GM12874 (cell line): Measurements from ENCODE around the gene CACNA2D3.

Source experiments
- TF ChIP-seq, protein P1 (sequence below): IDR thresholded peaks from 2 replicates; pipeline ENCODE4 v1.5.1; 2011; ENCODE audit warnings: low read depth, mild to moderate bottlenecking, control low read depth, low read length, moderate library complexity; ENCODE audit not compliant: insufficient read depth

CACNA2D3 gene

GRCh38 chr3:54915976-54916375 is 793.6 kb downstream of the CACNA2D3 start:
- TF ChIP-seq, protein P1, sequence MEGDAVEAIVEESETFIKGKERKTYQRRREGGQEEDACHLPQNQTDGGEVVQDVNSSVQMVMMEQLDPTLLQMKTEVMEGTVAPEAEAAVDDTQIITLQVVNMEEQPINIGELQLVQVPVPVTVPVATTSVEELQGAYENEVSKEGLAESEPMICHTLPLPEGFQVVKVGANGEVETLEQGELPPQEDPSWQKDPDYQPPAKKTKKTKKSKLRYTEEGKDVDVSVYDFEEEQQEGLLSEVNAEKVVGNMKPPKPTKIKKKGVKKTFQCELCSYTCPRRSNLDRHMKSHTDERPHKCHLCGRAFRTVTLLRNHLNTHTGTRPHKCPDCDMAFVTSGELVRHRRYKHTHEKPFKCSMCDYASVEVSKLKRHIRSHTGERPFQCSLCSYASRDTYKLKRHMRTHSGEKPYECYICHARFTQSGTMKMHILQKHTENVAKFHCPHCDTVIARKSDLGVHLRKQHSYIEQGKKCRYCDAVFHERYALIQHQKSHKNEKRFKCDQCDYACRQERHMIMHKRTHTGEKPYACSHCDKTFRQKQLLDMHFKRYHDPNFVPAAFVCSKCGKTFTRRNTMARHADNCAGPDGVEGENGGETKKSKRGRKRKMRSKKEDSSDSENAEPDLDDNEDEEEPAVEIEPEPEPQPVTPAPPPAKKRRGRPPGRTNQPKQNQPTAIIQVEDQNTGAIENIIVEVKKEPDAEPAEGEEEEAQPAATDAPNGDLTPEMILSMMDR, result no peak

- TF ChIP-seq, protein P1, result no peak
Measured at GRCh38 chr3:54916732-54917131, 794.4 kb downstream of the CACNA2D3 start.

DNA sequence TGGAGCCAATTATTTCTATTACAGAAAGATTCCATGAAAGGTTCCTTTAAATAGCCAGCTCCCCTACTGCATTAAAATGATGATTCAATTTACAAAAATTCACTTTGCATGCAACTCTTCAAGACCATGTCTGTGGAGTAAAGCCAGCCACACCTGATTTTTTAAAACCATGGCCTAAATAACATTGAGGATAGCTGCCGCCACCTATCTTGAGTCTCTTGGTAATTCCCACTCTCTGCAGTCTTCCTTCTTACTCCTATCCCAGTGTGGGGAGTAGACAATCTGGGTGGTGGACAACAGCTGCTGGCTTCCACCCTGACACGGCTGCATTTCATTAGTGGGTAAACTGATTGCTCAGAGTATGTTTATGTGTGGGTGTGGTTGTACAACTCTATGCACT is 794.8 kb downstream of the CACNA2D3 start:
- TF ChIP-seq, protein P1, result no peak

DNA sequence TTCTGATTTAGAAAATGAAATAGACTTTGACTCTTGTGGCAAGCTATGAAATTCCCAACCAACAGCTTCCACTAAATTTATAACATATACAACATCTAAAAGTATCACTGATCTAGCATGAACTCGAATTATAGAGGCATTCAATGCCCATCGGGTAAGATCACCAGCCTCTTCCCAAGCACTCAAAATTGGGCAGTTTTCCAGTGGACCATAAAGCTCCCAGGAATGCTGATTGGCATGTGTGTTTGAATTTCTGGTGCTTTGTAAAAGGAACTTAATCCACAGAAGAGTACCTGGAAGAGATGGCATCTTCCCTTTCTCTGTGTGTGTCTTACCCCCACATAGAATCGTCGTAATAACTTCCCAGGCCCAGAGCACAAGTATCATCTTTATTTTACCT is 795.5 kb downstream of the CACNA2D3 start:
- TF ChIP-seq, protein P1, result no peak

- TF ChIP-seq, protein P1, result no peak
Measured at GRCh38 chr3:54918516-54918915, 796.2 kb downstream of the CACNA2D3 start.

DNA sequence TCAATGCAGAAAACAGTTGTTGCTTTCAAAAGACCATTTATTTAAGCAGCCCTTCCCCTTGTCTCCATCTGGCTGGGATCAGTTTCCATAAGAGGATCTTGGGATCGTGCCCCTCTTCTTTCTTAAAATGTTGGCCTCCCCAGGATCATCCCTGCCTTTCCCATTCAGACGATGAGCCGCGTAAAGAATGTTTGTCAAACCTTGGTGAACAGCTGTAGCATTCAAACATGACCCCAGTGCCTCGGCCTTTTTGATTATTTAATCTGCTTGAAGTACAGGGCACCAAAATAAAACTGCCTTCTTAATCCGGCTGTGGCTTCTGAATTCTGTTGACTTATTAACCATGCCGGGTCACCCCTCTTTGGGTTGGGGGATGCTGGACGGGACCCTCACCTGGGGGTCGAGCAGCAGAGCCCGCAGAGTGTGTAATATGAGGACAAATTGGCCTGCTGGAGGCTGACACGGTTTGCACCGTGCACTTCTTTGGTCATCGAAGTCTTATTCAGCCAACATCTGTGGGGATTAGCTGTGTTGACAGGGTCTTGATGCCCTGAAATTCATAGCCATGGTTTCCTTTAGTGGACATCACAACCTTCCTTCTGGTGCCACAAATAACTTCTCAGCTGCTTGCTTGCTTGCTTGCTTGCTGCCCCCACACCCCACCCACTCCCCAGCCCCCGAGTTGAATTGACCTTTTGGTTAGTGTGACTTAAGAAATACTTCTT is 805.9 kb downstream of the CACNA2D3 start, which contains the start of gene LRTM1:
LRTM1 (minus strand) TSS at position 14 of the 725 bp plus-strand sequence. CDS start 148 bp downstream, outside the sequence.
- TF ChIP-seq, protein P1, result no peak

GRCh38 chr3:54931182-54931581 is 808.8 kb downstream of the CACNA2D3 start:
- TF ChIP-seq, protein P1, result no peak

DNA sequence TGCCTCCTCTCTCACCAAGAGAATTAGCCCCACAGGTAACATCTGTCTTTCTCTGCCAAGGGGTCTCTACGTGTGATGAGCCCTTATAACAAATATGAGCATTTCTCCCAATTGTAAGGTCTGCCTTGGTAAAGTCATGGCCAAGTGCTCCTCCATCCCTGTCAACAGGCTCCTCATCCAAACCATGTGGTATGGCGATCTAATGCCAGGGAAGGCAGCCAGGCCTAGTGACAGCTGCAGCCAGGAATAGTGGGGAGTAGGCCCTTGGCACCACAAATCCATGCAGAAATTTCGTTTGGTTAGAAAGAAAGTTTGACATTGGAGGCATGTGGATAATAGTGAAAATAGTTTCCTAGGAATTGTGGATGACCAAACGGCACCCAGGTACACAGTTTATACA is 810.3 kb downstream of the CACNA2D3 start:
- TF ChIP-seq, protein P1, result no peak
